GM06990 (cell line): Measurements from ENCODE around the gene RC3H1.

ENCODE experiments used
- DNase-seq: peaks from one replicate; pipeline ENCODE4 v3.0.0-alpha.2; 2011; ENCODE audit not compliant: insufficient read length; ENCODE audit errors: extremely low read depth
- H3K27me3 ChIP-seq: replicated peaks from 2 replicates; pipeline ENCODE4 v1.6.0; 2011; ENCODE audit warnings: low read length; ENCODE audit not compliant: control insufficient read depth, insufficient read depth
- H3K36me3 ChIP-seq: 2 replicates; pipeline ENCODE4 v1.5.1; 2011; ENCODE audit warnings: low read length; ENCODE audit not compliant: control insufficient read depth, insufficient read depth
- H3K4me3 ChIP-seq: replicated peaks from 2 replicates; pipeline ENCODE4 v1.5.1; 2011; ENCODE audit warnings: low read depth, mild to moderate bottlenecking, control low read depth, low read length
- CTCF ChIP-seq: IDR thresholded peaks from 2 replicates; pipeline ENCODE4 v1.5.1; 2011; ENCODE audit warnings: low read length, control low read depth, mild to moderate bottlenecking, inconsistent platforms; ENCODE audit not compliant: insufficient read depth, poor library complexity, severe bottlenecking

Gene RC3H1

GRCh38 chr1:174005032-174005431 is 17.1 kb downstream of the RC3H1 start:
- DNase-seq = peak; percentile 66
- no peak overlapping the region for H3K4me3 ChIP-seq
- TF ChIP-seq CTCF = no peak

DNA sequence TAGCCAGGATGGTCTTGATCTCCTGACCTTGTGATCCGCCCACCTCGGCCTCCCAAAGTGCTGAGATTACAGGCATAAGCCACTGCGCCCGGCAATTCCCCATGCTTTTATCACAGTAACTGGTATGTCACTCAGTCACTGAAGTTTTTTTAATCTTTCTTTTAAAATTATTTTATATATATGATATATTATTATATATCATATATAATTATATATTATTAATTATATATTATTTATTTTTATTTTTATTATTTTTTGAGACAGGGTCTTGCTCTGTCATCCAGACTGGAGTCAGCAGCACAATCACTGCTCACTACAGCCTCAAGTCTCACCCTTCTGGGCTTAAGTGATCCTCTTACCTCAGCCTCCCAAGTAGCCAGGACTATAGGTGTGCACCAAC is 18.3 kb downstream of the RC3H1 start:
- no peaks in the 10 kb centered on the region for H3K27me3 ChIP-seq
- TF ChIP-seq CTCF = no peak
- no peak overlapping the region for H3K4me3 ChIP-seq
- no peaks in the 10 kb centered on the region; the same call in none of the 2 replicates for H3K36me3 ChIP-seq
- DNase-seq = no peak

More at GRCh38 chr1:174005032-174005431, 17.1 kb downstream of the RC3H1 start:
- H3K36me3 ChIP-seq = no peaks in the 10 kb centered on the region; the same call in none of the 2 replicates
- H3K27me3 ChIP-seq = no peaks in the 10 kb centered on the region

DNA sequence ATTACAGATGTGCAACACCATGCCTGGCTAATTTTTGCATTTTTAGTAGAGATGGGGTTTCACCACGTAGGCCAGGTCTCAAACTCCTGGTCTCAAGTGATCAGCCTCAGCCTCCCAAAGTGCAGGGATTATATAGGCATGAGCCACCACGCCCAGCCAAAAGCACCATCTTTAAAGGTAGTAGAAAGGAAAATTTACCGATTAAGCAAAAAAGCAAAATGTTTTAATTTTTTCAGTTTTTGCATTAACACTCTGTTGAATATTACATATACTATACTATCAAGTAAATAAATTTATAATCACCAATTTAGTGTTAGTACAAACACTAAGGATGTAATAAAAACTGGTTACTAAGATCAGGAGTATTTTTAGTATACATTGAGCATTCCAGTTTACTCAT is 20.6 kb downstream of the RC3H1 start:
- no peak for DNase-seq
- no peak for TF ChIP-seq CTCF
- Histone ChIP-seq H3K36me3 (peaks cover 1% of the 10 kb centered on the region), H3K4me3 (no peak overlapping the region), H3K27me3 (no peaks in the 10 kb centered on the region)

- no peak for DNase-seq
- peaks cover 5% of the 10 kb centered on the region for H3K36me3 ChIP-seq
- TF ChIP-seq CTCF = no peak
Measured at GRCh38 chr1:174000371-174000770, 21.8 kb downstream of the RC3H1 start.

GRCh38 chr1:173997791-173998190 is 24.4 kb downstream of the RC3H1 start:
- no peaks in the 10 kb centered on the region for H3K27me3 ChIP-seq
- no peak for TF ChIP-seq CTCF
- DNase-seq = no peak
- no peak overlapping the region for H3K4me3 ChIP-seq
- peaks cover 5% of the 10 kb centered on the region for H3K36me3 ChIP-seq

More at GRCh38 chr1:174000371-174000770, 21.8 kb downstream of the RC3H1 start:
- no peak overlapping the region for H3K4me3 ChIP-seq
- no peaks in the 10 kb centered on the region for H3K27me3 ChIP-seq

- no peaks in the 10 kb centered on the region for H3K27me3 ChIP-seq
- no peak for TF ChIP-seq CTCF
- peaks cover 5% of the 10 kb centered on the region for H3K36me3 ChIP-seq
- H3K4me3 ChIP-seq = no peak overlapping the region
- DNase-seq = no peak
Measured at GRCh38 chr1:173996995-173997394, 25.2 kb downstream of the RC3H1 start.
